SK-N-MC (cell line): ENCODE data around the gene EGFL7.
"Not testable (repeated sequence)": the region's sequence is repeated elsewhere in the genome, so short reads cannot be mapped to it uniquely, and the experiment has no call there.

Experiments used
- DNase-seq: peaks from one replicate; pipeline ENCODE4 v3.0.0-alpha.2; 2011; ENCODE audit warnings: low read depth, low spot score
- H3K27ac ChIP-seq: fragments of 200-600 bp; sonication (generic); 2 replicates; pipeline ENCODE4 v1.5.1; 2016; ENCODE audit warnings: mixed run types
- H3K36me3 ChIP-seq: fragments of 200-600 bp; sonication (generic); 2 replicates; pipeline ENCODE4 v1.6.1; 2017; ENCODE audit warnings: antibody characterized with exemption, low read length, mixed read lengths; ENCODE audit not compliant: insufficient read depth
- H3K4me3 ChIP-seq: fragments of 200-600 bp; sonication (generic); 2 replicates; pipeline ENCODE4 v1.5.1; 2016
- H3K9ac ChIP-seq: fragments of 200-600 bp; sonication (generic); 2 replicates; pipeline ENCODE4 v1.8.0; 2017; ENCODE audit warnings: mixed run types, mixed read lengths; ENCODE audit not compliant: insufficient read length
- H3K9me3 ChIP-seq: fragments of 200-600 bp; sonication (generic); 2 replicates; pipeline ENCODE4 v1.6.1; 2017; ENCODE audit warnings: low read depth, mild to moderate bottlenecking, antibody characterized with exemption, low read length, moderate library complexity, mixed read lengths
- EZH2 ChIP-seq: fragments of 200-600 bp; sonication (generic); IDR thresholded peaks from one replicate; pipeline ENCODE4 v1.6.1; 2017; ENCODE audit warnings: antibody characterized with exemption
- FOXP2 ChIP-seq: optimal IDR thresholded peaks from 2 replicates; pipeline ENCODE3; 2011; ENCODE audit warnings: mild to moderate bottlenecking, moderate library complexity; ENCODE audit not compliant: insufficient read depth; ENCODE audit errors: extremely low read length, control extremely low read depth
- POLR2AphosphoS5 ChIP-seq: IDR thresholded peaks from 2 replicates; pipeline ENCODE4 v1.6.1; 2012; ENCODE audit warnings: mild to moderate bottlenecking, low read depth, low read length, borderline replicate concordance

The EGFL7 gene

DNA sequence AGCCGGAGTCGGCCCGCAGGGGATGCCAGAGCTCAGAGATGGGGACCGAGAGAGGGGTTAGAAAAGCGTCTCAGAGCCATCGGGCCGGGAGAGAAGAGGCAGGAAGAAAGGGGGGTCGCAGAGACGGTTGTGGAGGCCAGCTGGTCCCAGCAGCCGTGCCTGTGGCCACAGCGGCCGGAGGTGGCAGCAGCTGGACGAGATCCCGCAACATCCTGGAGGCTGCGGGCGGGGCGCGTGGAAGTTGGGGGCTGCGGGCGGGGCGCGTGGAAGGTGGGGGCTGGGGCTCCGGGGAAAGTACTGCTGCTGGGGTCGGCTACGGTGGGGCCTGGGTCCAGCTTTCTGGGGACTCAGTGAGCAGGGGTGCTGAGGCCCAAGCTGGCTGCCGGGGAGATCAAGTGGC, 34.4 kb upstream of the EGFL7 start:
- DNase-seq, result no peak
- H3K9ac ChIP-seq, result no peak overlapping the region
- no peaks in the 10 kb centered on the region for H3K9me3 ChIP-seq
- no peaks in the 10 kb centered on the region for H3K36me3 ChIP-seq
- TF ChIP-seq POLR2AphosphoS5 (no peak), FOXP2 (no peak), EZH2 (no peak)
- no peak overlapping the region for H3K27ac ChIP-seq
- no peak overlapping the region for H3K4me3 ChIP-seq

DNA sequence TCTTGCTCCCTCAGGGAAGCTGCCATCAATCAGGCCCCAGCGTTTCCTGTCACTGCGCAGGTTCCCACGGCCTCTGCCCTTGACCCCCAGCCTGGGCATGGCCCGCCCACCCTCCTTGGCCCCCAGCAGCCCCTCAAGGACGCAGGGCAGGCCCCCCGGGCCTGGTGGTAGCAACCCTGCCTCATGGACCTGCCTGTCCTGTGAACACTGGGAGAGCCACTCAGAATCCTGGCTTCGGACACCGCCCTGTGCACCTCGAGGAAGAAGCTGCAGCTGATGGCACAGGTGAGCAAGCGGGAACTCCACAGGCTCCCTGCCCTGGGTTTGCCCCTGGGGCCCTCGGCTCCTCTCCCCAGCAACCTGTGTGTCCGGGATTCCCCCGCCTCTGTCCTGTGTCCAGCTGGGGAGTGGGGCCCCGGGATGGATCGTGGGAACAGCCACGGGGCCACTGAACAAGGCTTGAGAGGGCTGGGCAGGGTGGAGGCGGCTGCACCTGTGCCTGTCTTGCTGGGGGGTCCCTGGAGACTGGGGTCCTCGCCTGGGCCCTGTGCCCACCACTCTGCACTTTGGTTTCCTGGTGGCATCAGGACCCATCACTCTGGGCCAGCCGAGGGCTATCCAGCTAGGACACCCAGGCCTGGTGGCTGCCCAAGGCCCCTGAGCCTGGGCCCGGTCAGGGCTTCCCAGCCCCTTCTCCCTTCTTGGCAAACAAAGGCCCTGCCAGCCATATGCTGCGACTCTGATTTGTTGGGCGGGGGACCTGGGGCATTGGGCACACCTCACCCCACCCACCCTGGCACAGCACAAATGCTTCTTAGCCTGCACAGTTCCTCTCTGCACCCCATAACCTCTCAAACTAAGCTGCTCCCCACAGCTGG, 33.5 kb upstream of the EGFL7 start:
- H3K4me3 ChIP-seq, result no peak overlapping the region
- DNase-seq, result no peak
- H3K36me3 ChIP-seq, result no peaks in the 10 kb centered on the region
- no peak overlapping the region for H3K27ac ChIP-seq
- no peak overlapping the region for H3K9ac ChIP-seq
- H3K9me3 ChIP-seq, result no peaks in the 10 kb centered on the region
- no peak for TF ChIP-seq FOXP2
- TF ChIP-seq POLR2AphosphoS5, result no peak
- no peak for TF ChIP-seq EZH2

DNA sequence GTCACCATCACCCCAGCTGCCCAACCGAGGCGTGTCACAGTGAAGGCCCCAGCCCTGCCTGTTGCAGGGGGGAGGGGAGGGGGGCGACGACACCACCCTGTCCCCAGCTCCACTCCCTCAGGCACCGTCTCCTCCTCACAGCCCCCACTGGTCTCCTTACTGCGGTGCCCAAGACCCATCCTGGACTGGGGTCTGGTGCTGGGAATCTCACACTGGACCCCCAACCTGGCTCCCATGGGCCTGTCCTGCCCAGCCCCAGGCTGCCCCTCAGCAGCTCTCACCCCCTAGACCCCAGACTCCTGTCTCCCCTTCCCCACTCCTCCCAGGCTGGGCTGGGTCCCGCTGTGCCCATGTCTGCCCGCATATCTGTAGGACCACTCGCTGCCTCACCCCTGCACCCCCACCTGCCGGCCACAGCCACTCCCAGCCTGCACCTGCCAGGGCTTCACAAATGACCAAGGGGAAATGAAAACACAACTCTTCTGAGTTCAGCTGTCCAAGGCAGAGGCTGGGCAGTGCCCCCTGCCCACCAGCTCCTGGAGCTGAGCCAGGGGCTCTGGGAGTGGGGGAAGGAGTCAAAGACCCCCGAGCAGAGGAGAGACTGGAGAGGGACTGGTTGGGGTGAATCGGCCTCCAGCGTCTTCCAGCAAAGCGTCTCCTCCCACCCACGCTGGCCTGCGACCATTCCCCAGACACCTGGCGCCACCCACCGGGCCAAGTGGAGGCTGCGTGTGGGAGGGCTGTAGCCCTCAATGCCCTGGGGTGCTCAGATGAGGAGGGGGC, 32.6 kb upstream of the EGFL7 start:
- TF ChIP-seq POLR2AphosphoS5 (no peak), EZH2 (no peak), FOXP2 (no peak)
- Histone ChIP-seq H3K27ac (no peak overlapping the region), H3K36me3 (no peaks in the 10 kb centered on the region), H3K4me3 (no peak overlapping the region), H3K9me3 (no peaks in the 10 kb centered on the region), H3K9ac (no peak overlapping the region)
- DNase-seq, result no peak

DNA sequence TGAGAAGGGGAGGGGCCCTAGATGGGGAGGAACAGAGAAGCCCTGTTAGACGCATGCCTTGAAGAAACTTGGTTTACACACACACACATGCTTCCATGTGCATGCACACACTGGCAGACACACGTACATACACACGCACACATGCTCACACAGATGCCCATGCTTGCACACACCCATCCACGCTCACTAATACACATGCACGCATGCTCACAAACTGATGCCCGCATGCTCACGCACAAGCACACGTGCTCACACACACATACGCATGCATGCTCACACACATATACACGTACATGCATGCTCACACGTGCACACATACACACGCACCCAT, 32.1 kb upstream of the EGFL7 start:
- Histone ChIP-seq H3K4me3 (no peak overlapping the region), H3K9me3 (no peaks in the 10 kb centered on the region), H3K9ac (no peak overlapping the region), H3K27ac (no peak overlapping the region), H3K36me3 (no peaks in the 10 kb centered on the region)
- TF ChIP-seq POLR2AphosphoS5 (no peak), FOXP2 (no peak), EZH2 (no peak)
- no peak for DNase-seq

DNA sequence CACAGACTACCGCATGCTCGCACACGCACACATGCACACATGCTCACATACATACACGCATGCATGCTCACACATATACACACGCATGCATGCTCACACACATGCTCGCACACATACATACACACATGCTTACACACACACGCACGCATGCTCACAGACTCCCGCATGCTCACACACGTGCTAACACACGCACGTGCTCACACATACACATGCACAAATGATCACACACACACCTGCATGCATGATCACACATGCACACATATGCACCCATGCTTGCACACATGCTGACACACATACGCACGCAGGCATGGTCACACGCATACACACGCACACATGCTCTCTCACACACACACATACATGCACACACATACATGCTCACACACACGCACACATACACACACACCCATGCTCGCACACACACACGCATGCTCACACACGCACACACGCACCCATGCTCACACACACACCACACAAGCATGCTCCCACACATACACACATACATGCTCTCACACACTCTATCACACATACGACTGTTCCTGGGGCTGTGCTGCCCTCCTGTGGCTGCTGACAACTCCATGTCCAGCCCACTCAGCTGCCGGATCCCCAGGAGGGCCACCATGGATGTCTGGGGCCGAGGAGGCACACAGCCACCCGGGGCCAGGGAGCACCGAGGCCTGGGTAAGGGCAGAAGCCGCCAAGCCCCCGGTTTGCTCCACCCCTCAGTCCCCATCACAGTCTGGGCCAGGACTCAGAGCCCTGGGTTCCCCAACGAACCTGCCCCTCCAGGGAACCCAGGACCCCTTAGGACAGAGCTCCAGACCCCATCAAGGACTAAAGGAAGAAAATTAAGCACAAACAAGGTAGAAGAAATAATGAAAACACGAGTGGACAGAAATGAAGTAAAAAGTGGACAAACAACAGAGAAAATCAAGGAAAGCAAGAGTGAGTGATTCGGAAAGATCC, 31.4 kb upstream of the EGFL7 start:
- no peak overlapping the region for H3K9ac ChIP-seq
- no peak for TF ChIP-seq EZH2
- TF ChIP-seq POLR2AphosphoS5, result no peak
- TF ChIP-seq FOXP2, result no peak
- DNase-seq, result no peak

DNA sequence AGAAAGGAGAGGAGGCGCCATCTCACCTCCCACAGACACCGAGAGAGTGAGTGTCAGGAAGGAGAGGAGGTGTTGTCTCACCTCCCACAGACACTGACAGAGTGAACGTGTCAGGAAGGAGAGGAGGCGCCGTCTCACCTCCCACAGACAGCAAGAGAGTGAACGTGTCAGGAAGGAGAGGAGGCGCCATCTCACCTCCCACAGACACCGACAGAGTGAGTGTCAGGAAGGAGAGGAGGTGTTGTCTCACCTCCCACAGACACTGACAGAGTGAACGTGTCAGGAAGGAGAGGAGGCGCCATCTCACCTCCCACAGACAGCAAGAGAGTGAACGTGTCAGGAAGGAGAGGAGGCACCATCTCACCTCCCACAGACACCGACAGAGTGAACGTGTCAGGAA, 30.6 kb upstream of the EGFL7 start:
- DNase-seq, H3K9me3 ChIP-seq, H3K36me3 ChIP-seq, H3K27ac ChIP-seq, H3K9ac ChIP-seq, H3K4me3 ChIP-seq: not testable (repeated sequence)

More for the DNA sequence above, 31.4 kb upstream of the EGFL7 start:
- Histone ChIP-seq H3K27ac (no peak overlapping the region), H3K36me3 (no peaks in the 10 kb centered on the region), H3K9me3 (no peaks in the 10 kb centered on the region), H3K4me3 (no peak overlapping the region)

DNA sequence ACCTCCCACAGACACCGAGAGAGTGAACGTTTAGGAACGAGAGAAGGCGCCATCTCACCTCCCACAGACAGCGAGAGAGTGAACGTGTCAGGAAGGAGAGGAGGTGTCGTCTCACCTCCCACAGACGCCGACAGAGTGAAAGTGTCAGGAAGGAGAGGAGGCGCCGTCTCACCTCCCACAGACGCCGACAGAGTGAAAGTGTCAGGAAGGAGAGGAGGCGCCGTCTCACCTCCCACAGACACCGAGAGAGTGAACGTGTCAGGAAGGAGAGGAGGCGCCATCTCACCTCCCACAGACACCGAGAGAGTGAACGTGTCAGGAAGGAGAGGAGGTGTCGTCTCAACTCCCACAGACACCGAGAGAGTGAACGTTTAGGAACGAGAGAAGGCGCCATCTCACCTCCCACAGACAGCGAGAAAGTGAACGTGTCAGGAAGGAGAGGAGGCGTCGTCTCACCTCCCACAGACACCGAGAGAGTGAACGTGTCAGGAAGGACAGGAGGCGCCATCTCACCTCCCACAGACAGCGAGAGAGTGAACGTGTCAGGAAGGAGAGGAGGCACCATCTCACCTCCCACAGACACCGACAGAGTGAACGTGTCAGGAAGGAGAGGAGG, 30.1 kb upstream of the EGFL7 start:
- not testable (repeated sequence) for H3K9ac ChIP-seq, H3K27ac ChIP-seq, H3K36me3 ChIP-seq, H3K4me3 ChIP-seq, H3K9me3 ChIP-seq, DNase-seq

DNA sequence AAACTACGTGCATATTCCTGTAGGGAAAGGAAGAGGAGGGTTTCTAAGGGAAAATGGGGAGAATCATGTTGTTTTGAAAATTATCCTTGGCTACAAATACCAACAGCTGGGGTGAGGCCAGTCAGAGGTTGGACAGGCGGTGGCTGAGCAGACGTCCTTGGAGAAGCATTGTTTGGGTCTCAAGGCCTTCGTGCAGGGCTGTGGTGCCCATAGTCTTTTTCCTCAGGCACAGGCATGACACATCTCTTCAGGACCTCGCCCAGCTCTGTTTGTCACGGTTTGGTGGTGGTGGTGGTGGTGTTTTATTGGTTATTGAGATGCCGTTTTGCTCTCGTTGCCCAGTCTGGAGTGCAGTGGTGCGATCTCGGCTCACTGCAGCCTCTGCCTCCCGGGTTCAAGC, 27.8 kb upstream of the EGFL7 start:
- Histone ChIP-seq H3K36me3 (no peaks in the 10 kb centered on the region), H3K4me3 (no peak overlapping the region), H3K9me3 (no peaks in the 10 kb centered on the region), H3K27ac (no peak overlapping the region), H3K9ac (no peak overlapping the region)
- DNase-seq, result no peak
- no peak for TF ChIP-seq EZH2
- no peak for TF ChIP-seq FOXP2
- TF ChIP-seq POLR2AphosphoS5, result no peak
